ENCODE measurements around the gene GABRA4.

Gene GABRA4

GRCh38 chr4:46993075-46994006 is at the start of gene GABRA4:
Gene GABRA4 (minus strand): TSS chr4:46993581. CDS start chr4:46993424, 157 bp downstream.
- TF ChIP-seq, protein P1, sequence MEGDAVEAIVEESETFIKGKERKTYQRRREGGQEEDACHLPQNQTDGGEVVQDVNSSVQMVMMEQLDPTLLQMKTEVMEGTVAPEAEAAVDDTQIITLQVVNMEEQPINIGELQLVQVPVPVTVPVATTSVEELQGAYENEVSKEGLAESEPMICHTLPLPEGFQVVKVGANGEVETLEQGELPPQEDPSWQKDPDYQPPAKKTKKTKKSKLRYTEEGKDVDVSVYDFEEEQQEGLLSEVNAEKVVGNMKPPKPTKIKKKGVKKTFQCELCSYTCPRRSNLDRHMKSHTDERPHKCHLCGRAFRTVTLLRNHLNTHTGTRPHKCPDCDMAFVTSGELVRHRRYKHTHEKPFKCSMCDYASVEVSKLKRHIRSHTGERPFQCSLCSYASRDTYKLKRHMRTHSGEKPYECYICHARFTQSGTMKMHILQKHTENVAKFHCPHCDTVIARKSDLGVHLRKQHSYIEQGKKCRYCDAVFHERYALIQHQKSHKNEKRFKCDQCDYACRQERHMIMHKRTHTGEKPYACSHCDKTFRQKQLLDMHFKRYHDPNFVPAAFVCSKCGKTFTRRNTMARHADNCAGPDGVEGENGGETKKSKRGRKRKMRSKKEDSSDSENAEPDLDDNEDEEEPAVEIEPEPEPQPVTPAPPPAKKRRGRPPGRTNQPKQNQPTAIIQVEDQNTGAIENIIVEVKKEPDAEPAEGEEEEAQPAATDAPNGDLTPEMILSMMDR (IDR thresholded peaks at IDR 0.05), result no peak

DNA sequence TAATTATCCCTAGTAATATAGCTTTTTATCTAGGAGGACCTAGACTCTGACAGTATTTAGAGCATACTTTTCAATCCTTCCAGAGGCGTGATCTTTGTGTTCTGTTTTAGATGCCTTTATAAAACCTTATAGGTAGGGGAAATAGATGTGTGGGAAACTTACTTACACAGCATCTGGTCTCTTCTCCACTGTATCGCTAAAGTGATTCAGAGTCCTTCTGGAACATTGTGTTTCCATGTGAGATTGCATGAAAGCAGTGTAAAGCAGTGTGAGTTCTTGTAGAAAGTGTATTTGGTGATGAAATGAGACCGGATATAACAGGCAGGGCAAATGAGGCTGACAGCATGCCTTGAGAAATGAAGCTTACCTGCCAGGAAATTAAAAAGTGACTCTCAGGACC is 47.4 kb upstream of the GABRA4 start:
- TF ChIP-seq, protein P1 (IDR thresholded peaks at IDR 0.05), result no peak

GRCh38 chr4:47038263-47038662 is 44.9 kb upstream of the GABRA4 start:
- TF ChIP-seq, protein P1 (IDR thresholded peaks at IDR 0.05), result no peak

- TF ChIP-seq, protein P1 (IDR thresholded peaks at IDR 0.05), result peak; percentile 63
Measured at GRCh38 chr4:47032405-47033106, 39.2 kb upstream of the GABRA4 start.

DNA sequence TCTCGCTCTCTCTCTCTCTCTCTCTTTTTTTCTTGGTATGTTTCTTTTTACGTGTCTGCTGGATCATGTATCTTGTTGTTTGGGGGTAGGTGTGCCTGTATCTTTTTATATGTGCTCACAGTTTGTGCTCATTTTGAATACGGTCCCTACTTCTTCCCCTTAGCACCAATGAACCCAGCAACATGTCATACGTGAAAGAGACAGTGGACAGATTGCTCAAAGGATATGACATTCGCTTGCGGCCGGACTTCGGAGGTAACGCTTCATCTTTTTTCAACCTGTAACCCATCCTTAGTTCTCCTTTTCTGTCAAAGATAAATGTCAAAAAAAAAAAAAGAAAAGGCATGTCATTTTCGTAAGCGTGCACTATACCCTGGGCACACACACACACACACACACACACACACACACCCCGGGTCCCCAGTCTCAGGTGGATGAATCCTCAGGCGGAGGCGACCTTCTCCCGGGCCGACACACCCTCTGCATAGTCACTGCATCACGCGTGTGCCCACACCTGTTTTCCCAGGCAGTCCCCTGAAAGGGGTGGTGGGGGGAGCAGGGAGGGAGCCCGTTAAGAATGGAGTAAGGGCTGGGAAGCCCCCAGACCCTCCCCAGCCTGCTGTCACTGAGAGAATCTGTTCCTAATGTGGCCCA is 38.5 kb upstream of the GABRA4 start:
- TF ChIP-seq, protein P1 (IDR thresholded peaks at IDR 0.05), result no peak

DNA sequence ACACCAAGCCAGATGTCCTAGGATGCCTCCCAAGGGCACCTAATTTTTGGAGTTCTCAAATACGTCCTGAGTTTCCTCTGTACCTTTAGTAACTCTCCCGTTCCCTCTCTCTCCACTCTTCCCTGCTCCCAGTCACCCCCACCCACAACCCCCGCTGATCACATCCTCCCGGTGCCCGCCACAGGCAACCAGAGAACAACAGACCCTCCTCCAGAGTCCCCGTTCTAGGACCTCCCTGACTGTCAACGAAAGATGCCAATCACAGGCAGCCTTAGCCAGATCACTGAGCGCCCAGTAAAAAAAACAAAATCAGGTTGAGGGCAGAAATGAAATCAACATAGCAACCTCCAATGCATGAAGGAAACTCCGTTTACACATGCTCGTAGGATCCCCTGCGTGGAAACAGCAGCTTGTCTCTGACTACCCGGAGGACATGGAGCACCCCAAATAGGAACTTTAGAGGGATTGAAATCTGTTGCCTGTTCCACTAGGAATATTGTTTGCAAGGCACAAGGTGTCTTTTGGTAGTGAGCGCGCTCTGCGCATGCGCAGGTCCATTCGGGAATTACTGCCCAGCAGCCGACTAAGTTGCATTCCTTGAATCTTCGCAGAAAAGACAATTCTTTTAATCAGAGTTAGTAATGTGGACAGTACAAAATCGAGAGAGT is 37.8 kb upstream of the GABRA4 start, which contains the start of gene GABRB1:
Gene GABRB1 (plus strand): TSS at position 557 of the 668 bp plus-strand sequence.
- TF ChIP-seq, protein P1 (IDR thresholded peaks at IDR 0.05), result no peak

DNA sequence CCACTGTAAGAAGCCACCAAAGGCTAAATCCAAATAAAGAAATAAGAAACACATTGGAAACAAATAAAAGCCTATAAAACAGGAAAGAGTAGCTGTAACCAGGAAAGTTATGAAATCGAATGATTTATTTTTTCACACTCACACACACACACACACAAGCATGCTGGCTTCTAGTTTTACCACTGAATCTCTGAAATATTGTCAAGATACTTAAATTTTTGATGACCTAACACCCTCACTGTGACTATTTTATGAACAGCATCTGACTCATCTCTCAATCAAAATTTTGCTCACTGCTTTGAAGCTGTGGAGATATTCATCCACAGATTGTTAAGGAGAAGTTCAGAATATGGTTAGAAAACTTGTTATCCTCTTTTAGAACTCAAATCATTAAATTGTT is 24.1 kb upstream of the GABRA4 start:
- TF ChIP-seq, protein P1 (IDR thresholded peaks at IDR 0.05), result no peak
